SK-N-SH (cell line): ENCODE results near the gene RNF40.

Experiments
- CHD2 ChIP-seq: fragments of 150-350 bp; IDR thresholded peaks from 2 replicates; pipeline ENCODE4 v1.6.1; 2018; ENCODE audit warnings: low read length; ENCODE audit not compliant: partially characterized antibody
- CTCF ChIP-seq: fragments of 200-600 bp; sonication (generic); IDR thresholded peaks from 2 replicates; pipeline ENCODE4 v1.6.1; 2017; ENCODE audit warnings: antibody characterized with exemption, mild to moderate bottlenecking, moderate library complexity
- EP300 ChIP-seq, 2 experiments: IDR thresholded peaks; 2 replicates each; pipeline versions ENCODE4 v1.4.0 to v1.6.1; 2012; ENCODE audit warnings: borderline replicate concordance in 1 of 2, low read depth in 1 of 2, low read length in 1 of 2
- EZH2phosphoT487 ChIP-seq: fragments of 200-600 bp; sonication (generic); IDR thresholded peaks from 2 replicates; pipeline ENCODE4 v1.6.1; 2017; ENCODE audit warnings: low read depth, mixed run types, mild to moderate bottlenecking, antibody characterized with exemption, moderate library complexity, borderline replicate concordance
- FOSL2 ChIP-seq: IDR thresholded peaks from 2 replicates; pipeline ENCODE4 v1.4.0; 2012; ENCODE audit warnings: low read depth, mild to moderate bottlenecking, moderate library complexity, borderline replicate concordance
- GABPA ChIP-seq: IDR thresholded peaks from 2 replicates; pipeline ENCODE4 v1.4.0; 2012; ENCODE audit warnings: low read depth, mild to moderate bottlenecking
- IRF3 ChIP-seq: fragments of 150-350 bp; IDR thresholded peaks from 2 replicates; pipeline ENCODE4 v1.6.1; 2016; ENCODE audit warnings: mild to moderate bottlenecking, low read depth, low read length
- POLR2AphosphoS5 ChIP-seq: IDR thresholded peaks from 2 replicates; pipeline ENCODE4 v1.6.1; 2012; ENCODE audit warnings: low read depth, low read length
- RAD21 ChIP-seq: IDR thresholded peaks from 2 replicates; pipeline ENCODE4 v1.6.1; 2012; ENCODE audit warnings: mild to moderate bottlenecking, low read length
- RFX5 ChIP-seq: IDR thresholded peaks from 2 replicates; pipeline ENCODE4 v1.6.1; 2012; ENCODE audit warnings: mild to moderate bottlenecking, improper control_type of control experiment, low read length
- TEAD4 ChIP-seq: IDR thresholded peaks from 2 replicates; pipeline ENCODE4 v1.4.0; 2012; ENCODE audit warnings: mild to moderate bottlenecking, borderline replicate concordance; ENCODE audit not compliant: insufficient read depth
- USF2 ChIP-seq: fragments of 150-350 bp; IDR thresholded peaks from 2 replicates; pipeline ENCODE4 v1.6.1; 2017; ENCODE audit warnings: antibody characterized with exemption, low read length, low read depth, borderline replicate concordance

GRCh38 chr16:30746638-30747175 is 15.4 kb upstream of the RNF40 start:
- no peak for TF ChIP-seq CTCF
- TF ChIP-seq EP300 (IDR thresholded peaks at IDR 0.05; ENCODE audit: borderline replicate concordance in 1 of 2, low read depth in 1 of 2, low read length in 1 of 2): no peak
- TF ChIP-seq FOSL2: no peak
- TF ChIP-seq TEAD4: no peak
- no peak for TF ChIP-seq RFX5
- TF ChIP-seq POLR2AphosphoS5: no peak
- TF ChIP-seq CHD2: no peak
- no peak for TF ChIP-seq IRF3
- no peak for TF ChIP-seq RAD21
- no peak for TF ChIP-seq GABPA
- TF ChIP-seq USF2: no peak
- TF ChIP-seq EZH2phosphoT487: no peak
